ENCODE data around the gene VWA7. TPM values are rescaled to one million over a fixed set of nuclear protein-coding genes. Genes with fewer than 3 reads are reported as not detected.

VWA7 gene
- total RNA-seq, 2 experiments from 2014 or later, result 11.0 to 12.2 TPM

DNA sequence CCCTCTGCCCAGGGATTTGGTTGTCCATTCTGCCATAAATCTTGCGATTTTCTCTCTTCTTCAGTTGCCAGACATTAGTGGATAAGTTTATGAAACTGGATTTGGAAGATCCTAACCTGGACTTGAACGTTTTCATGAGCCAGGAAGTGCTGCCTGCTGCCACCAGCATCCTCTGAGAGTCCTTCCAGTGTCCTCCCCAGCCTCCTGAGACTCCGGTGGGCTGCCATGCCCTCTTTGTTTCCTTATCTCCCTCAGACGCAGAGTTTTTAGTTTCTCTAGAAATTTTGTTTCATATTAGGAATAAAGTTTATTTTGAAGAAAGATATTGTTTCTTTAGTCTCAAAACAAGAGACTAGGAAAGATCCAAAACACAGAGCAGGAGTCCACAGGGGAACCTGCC is 14.8 kb downstream of the VWA7 start, which contains the start of gene SAPCD1:
Gene SAPCD1 (plus strand): TSS at position 301 of the 400 bp plus-strand sequence. CDS start 399 bp downstream, outside the sequence.
- Mint-ChIP-seq H3K27ac (peak within 1 kb of the TSS; percentile 2), H3K4me3 (no peak within 1 kb of the TSS), H3K36me3 (ENCODE audit: low read depth) (peaks cover 36% of the 10 kb centered on the region), H3K4me1 (peaks cover 11% of the 10 kb centered on the region), H3K27me3 (no peaks in the 10 kb centered on the region), H3K9me3 (no peaks in the 10 kb centered on the region)
- no peak for DNase-seq
- POLR2A ChIA-PET, result no interaction called here
- CTCF ChIA-PET, result no interaction called here

- ChIA-PET CTCF (no interaction called here), POLR2A (interaction anchor here (1.1 to 1.3 kb wide), 2 partner anchors 24 to 31 kb away, joined by 4 to 7 read pairs; no protein-coding TSS in a partner anchor)
- Mint-ChIP-seq H3K4me3 (no peak overlapping the region), H3K9me3 (no peaks in the 10 kb centered on the region), H3K27ac (no peak overlapping the region), H3K27me3 (no peaks in the 10 kb centered on the region), H3K4me1 (peaks cover 11% of the 10 kb centered on the region), H3K36me3 (ENCODE audit: low read depth) (peaks cover 33% of the 10 kb centered on the region)
- DNase-seq, result no peak
These were observed 15.8 kb downstream of the VWA7 start for GRCh38 chr6:31761343-31761742.

DNA sequence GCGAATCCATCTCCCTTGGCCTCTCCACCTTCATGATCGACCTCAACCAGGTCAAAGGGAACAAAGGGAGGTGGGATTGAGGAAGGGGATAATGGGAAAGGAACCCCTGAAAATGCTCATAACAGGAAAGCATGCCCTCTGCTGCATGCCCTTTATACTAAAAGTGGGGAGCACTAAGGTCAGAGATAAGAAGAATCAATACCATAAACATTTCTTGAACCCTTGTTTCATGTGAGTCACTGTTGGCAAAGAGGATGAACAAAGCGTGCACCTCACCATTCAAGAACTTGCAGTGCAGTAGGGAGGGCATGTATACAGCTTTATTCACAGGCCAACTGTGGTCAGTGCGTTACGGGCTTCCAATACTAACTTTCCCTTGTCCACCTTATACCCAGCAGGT is 16.3 kb downstream of the VWA7 start:
- no peaks in the 10 kb centered on the region for H3K9me3 Mint-ChIP-seq
- peaks cover 33% of the 10 kb centered on the region for H3K36me3 Mint-ChIP-seq (ENCODE audit: low read depth)
- no peak overlapping the region for H3K4me3 Mint-ChIP-seq
- DNase-seq, result no peak
- no peaks in the 10 kb centered on the region for H3K27me3 Mint-ChIP-seq
- CTCF ChIA-PET, result no interaction called here
- peaks cover 11% of the 10 kb centered on the region for H3K4me1 Mint-ChIP-seq
- H3K27ac Mint-ChIP-seq, result no peak overlapping the region
- POLR2A ChIA-PET, result interaction anchor here (1.1 to 1.3 kb wide), 2 partner anchors 23 to 31 kb away, joined by 4 to 7 read pairs; no protein-coding TSS in a partner anchor

DNA sequence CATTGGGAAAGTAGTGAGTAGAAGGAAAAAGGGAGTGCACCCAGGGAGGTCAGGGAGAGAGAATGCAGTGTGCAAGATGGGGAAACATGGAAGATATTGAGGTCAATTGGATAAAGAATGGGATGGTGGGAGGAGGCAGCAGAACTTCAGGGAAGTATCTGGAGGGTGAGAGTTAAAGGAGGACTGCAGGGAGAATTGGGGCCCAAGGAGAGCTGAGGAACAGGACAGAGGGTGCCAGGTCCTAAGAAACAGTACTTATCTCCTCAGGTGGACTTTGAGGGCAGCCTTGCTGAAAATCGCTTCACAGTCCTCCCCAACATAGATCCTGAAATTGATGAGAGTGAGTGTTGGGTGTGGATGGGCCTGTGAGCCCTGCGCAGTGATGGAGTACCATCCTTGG is 18.8 kb downstream of the VWA7 start:
- Mint-ChIP-seq H3K9me3 (no peaks in the 10 kb centered on the region), H3K27me3 (no peaks in the 10 kb centered on the region), H3K36me3 (ENCODE audit: low read depth) (peaks cover 28% of the 10 kb centered on the region), H3K4me3 (no peak overlapping the region), H3K4me1 (peaks cover under 1% of the 10 kb centered on the region), H3K27ac (no peak overlapping the region)
- POLR2A ChIA-PET, result interaction anchor here (0.7 to 2.1 kb wide), 4 partner anchors 8 to 18 kb away, joined by 3 to 5 read pairs (median 4); no protein-coding TSS in a partner anchor
- CTCF ChIA-PET, result interaction anchor here (2.7 kb wide), 1 partner anchor 12 kb away, joined by 12 read pairs; no protein-coding TSS in a partner anchor
- no peak for DNase-seq

DNA sequence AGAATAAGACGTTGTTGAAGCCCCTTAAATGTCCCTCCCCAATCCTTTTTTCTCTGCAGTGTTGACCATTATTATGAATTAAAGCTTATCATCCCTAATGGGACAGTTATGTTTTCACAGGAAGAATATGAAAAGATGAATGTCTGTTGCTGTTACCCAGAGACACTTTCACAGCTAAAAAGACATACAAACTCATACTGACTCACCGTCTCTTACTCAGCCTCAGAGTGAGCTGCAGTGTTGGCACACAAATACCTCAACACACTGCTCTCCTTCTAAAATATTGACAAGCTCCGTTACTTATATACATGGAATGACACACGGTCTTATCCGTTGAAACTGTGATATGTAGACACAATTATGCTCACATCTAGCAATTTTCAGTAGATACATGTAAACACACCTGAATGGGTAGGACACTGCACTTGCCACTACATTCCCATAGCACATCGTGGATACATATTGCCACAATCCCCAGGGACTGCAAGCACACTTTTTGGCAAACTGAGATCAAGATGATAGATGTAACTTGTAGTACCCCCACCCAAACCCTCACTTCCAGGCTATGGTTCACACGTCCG is 24.3 kb downstream of the VWA7 start:
- Mint-ChIP-seq H3K36me3 (ENCODE audit: low read depth) (peaks cover 14% of the 10 kb centered on the region), H3K4me3 (no peak overlapping the region), H3K4me1 (no peaks in the 10 kb centered on the region), H3K27ac (no peak overlapping the region), H3K9me3 (no peaks in the 10 kb centered on the region), H3K27me3 (no peaks in the 10 kb centered on the region)
- ChIA-PET POLR2A (interaction anchor here (0.7 to 4.5 kb wide), 3 partner anchors 13 to 42 kb away, joined by 3 to 27 read pairs (median 3); partner anchors contain the start of genes CLIC1 and MSH5), CTCF (interaction anchor here (0.7 to 1.5 kb wide), 3 partner anchors 17 to 228 kb away, joined by 3 to 8 read pairs (median 6); no protein-coding TSS in a partner anchor)
- DNase-seq, result no peak

- H3K27me3 Mint-ChIP-seq, result no peaks in the 10 kb centered on the region
- H3K4me3 Mint-ChIP-seq, result no peak overlapping the region
- H3K36me3 Mint-ChIP-seq (ENCODE audit: low read depth), result peaks cover 25% of the 10 kb centered on the region
- no peak for DNase-seq
- H3K4me1 Mint-ChIP-seq, result no peaks in the 10 kb centered on the region
- CTCF ChIA-PET, result interaction anchor here (0.9 to 1.5 kb wide), 2 partner anchors 10 to 19 kb away, joined by 3 to 5 read pairs; partner anchors contain the start of gene MSH5
- H3K9me3 Mint-ChIP-seq, result no peaks in the 10 kb centered on the region
- POLR2A ChIA-PET, result interaction anchor here (4.5 kb wide), 1 partner anchor 11 kb away, joined by 27 read pairs; the partner anchor contains the start of gene MSH5
- no peak overlapping the region for H3K27ac Mint-ChIP-seq
These were observed 26.6 kb downstream of the VWA7 start for GRCh38 chr6:31750411-31751022.

DNA sequence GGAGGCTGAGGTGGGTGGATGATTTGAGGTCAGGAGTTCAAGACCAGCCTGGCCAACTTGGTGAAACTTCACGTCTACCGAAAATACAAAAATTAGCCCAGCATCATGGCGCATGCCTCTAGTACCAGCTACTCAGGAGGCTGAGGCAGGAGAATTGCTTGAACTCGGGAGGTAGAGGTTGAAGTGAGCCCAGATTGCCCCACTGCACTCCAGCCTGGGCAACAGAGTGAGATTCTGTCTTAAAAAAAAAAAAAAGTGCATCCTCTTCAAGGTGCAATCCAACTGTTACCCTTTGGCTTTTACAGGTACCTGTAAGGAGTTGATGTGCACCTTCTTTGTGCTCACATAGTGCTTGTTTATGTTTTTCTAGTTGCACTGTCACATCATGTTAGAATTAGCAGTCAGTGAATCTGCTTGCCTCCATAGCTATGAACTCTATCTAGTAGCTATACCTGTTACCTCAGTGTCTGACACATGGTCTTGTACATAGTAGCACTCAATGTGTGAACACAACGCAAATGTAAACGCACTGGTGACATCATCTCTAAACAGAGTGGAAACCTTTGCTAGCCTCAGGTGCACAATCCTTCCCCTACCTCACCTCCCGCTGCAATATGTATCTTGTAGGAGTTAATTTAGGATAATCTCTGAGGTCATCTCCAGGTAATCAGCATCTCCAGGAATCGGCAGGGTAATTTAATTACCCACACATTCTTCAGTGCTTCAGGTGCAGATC is 27.7 kb downstream of the VWA7 start:
- no peaks in the 10 kb centered on the region for H3K9me3 Mint-ChIP-seq
- no peak overlapping the region for H3K4me3 Mint-ChIP-seq
- no peak for DNase-seq
- peaks cover 32% of the 10 kb centered on the region for H3K36me3 Mint-ChIP-seq (ENCODE audit: low read depth)
- H3K4me1 Mint-ChIP-seq, result peaks cover 5% of the 10 kb centered on the region
- ChIA-PET POLR2A (interaction anchor here (4.5 kb wide), 1 partner anchor 10 kb away, joined by 27 read pairs; the partner anchor contains the start of gene MSH5), CTCF (interaction anchor here (0.9 kb wide), 2 partner anchors 9 to 20 kb away, joined by 3 to 4 read pairs; partner anchors contain the start of gene MSH5)
- H3K27me3 Mint-ChIP-seq, result no peaks in the 10 kb centered on the region
- no peak overlapping the region for H3K27ac Mint-ChIP-seq

GRCh38 chr6:31744422-31744821 is 32.7 kb downstream of the VWA7 start:
- POLR2A ChIA-PET, result no interaction called here
- H3K9me3 Mint-ChIP-seq, result no peaks in the 10 kb centered on the region
- H3K4me3 Mint-ChIP-seq, result no peak overlapping the region
- peak overlapping the region; percentile 30 for H3K27ac Mint-ChIP-seq
- CTCF ChIA-PET, result interaction anchor here (1.2 to 7.8 kb wide), 2 partner anchors 8 to 27 kb away, joined by 3 to 88 read pairs; partner anchors contain the start of gene CLIC1
- no peak for DNase-seq
- H3K27me3 Mint-ChIP-seq, result no peaks in the 10 kb centered on the region
- H3K36me3 Mint-ChIP-seq (ENCODE audit: low read depth), result peaks cover 60% of the 10 kb centered on the region
- peaks cover 26% of the 10 kb centered on the region for H3K4me1 Mint-ChIP-seq

- CTCF ChIA-PET, result interaction anchor here (7.8 kb wide), 1 partner anchor 28 kb away, joined by 88 read pairs; no protein-coding TSS in a partner anchor
- no peak overlapping the region for H3K27ac Mint-ChIP-seq
- POLR2A ChIA-PET, result no interaction called here
- no peak for DNase-seq
- peaks cover 53% of the 10 kb centered on the region for H3K36me3 Mint-ChIP-seq (ENCODE audit: low read depth)
- H3K27me3 Mint-ChIP-seq, result no peaks in the 10 kb centered on the region
- H3K4me3 Mint-ChIP-seq, result no peak overlapping the region
- no peaks in the 10 kb centered on the region for H3K9me3 Mint-ChIP-seq
- peaks cover 42% of the 10 kb centered on the region for H3K4me1 Mint-ChIP-seq
These were observed 34.2 kb downstream of the VWA7 start for GRCh38 chr6:31742894-31743293.

- no peaks in the 10 kb centered on the region for H3K9me3 Mint-ChIP-seq
- CTCF ChIA-PET, result interaction anchor here (0.8 to 7.8 kb wide), 4 partner anchors 24 to 88 kb away, joined by 3 to 88 read pairs (median 8); no protein-coding TSS in a partner anchor
- peaks cover 43% of the 10 kb centered on the region for H3K36me3 Mint-ChIP-seq (ENCODE audit: low read depth)
These were observed 35.3 kb downstream of the VWA7 start for GRCh38 chr6:31741815-31742214.

DNA sequence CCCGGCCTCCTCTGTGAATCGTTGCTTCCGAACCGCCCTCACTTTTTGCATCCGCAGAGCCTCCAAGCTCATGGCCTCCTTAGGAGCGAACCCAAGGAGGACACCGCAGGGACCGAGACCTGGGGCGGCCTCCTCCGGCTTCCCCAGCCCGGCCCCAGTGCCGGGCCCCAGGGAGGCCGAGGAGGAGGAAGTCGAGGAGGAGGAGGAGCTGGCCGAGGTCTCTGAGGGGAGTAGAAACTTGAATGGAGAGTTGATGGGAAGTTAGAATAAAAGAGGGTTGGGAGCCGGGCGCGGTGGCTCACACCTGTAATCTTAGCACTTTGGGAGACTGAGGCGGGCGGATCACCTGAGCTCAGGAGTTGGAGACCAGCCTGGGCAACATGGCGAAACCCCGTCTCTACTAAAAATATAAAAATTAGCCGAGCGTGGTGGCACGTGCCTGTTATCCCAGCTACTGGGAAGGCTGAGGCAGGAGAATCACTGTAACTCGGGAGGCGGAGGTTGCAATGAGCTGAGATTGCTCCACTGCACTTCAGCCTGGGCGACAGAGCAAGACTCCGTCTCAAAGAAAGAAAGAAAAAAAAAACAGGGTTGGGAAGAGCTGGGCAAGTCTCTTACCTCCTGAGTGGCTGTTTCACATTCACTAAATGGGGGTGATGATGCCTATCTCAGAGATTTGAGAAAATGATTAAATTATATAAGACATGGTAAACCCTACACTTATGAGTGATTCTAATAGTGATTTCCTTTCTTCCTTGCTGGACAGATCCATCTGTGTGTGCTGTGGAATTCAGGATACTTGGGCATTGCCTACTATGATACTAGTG is 36.5 kb downstream of the VWA7 start:
- peak overlapping the region; percentile 95 for H3K27ac Mint-ChIP-seq
- peaks cover 52% of the 10 kb centered on the region for H3K36me3 Mint-ChIP-seq (ENCODE audit: low read depth)
- peak overlapping the region; percentile 99 for H3K4me3 Mint-ChIP-seq

More at GRCh38 chr6:31741815-31742214, 35.3 kb downstream of the VWA7 start:
- peak overlapping the region; percentile 48 for H3K27ac Mint-ChIP-seq
- no peak for DNase-seq
- peaks cover 53% of the 10 kb centered on the region for H3K4me1 Mint-ChIP-seq
- H3K27me3 Mint-ChIP-seq, result no peaks in the 10 kb centered on the region
- peak overlapping the region; percentile 99 for H3K4me3 Mint-ChIP-seq
- POLR2A ChIA-PET, result interaction anchor here (2.6 to 10.6 kb wide), 6 partner anchors 9 to 92 kb away, joined by 7 to 130 read pairs (median 66); partner anchors contain the start of genes CSNK2B, GPANK1 and VARS1

More for the DNA sequence above, 36.5 kb downstream of the VWA7 start:
- DNase-seq, result no peak
- Mint-ChIP-seq H3K4me1 (peaks cover 56% of the 10 kb centered on the region), H3K9me3 (no peaks in the 10 kb centered on the region), H3K27me3 (no peaks in the 10 kb centered on the region)
- POLR2A ChIA-PET, result interaction anchor here (0.6 to 10.6 kb wide), 33 partner anchors 10 to 1231 kb away, joined by 3 to 130 read pairs (median 13); partner anchors contain the start of genes ABHD16A, BAG6, C6orf47 and CSNK2B
- CTCF ChIA-PET, result interaction anchor here (0.7 to 7.8 kb wide), 14 partner anchors 10 to 91 kb away, joined by 3 to 88 read pairs (median 4); partner anchors contain the start of genes DDAH2, HSPA1B, LSM2 and VARS1
